COLO668 (cell line): ENCODE measurements around the gene FOLR1.
"Not testable (repeated sequence)": the region's sequence is repeated elsewhere in the genome, so short reads cannot be mapped to it uniquely, and the experiment has no call there.

ENCODE experiments used
- DNase-seq: peaks from one replicate; lab custom pipeline; 2025; ENCODE audit not compliant: unreplicated experiment; lab: John Stamatoyannopoulos, UW

FOLR1 gene

DNA sequence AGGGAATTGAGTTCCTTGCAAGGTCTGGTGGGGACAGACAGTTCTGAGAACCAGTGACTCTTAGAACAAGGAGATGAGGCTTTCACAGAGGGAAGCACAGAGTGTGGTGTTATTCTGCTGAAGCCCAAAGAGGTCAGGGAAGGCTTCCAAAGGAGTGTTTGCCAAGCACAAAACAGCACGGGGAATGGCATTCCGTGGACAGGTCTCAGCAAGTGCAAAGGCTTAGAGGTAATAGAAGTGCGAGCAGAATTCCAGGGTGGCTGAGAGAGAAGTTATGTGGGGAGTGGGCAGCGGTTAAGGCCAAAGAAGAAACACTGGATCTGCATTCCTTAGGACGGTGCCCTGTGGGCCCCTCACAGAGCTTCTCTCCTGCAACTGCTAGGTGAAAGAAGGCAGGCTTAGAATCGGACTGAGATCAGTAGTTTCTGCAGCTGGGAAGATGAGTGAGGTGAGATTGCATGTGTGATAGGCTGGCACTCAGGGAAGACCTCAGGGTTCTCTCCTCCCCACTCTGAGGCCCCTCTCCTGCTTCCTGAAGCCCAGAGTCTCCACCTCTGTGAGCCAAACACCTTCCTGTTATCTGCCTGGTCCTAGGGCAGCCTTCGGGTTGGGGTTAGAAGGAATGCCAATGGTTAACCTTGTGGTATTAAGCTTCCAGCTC is 10.9 kb upstream of the FOLR1 start:
- DNase-seq: not testable (repeated sequence)

- not testable (repeated sequence) for DNase-seq
These were observed 10.4 kb upstream of the FOLR1 start for GRCh38 chr11:72181553-72181958.

DNA sequence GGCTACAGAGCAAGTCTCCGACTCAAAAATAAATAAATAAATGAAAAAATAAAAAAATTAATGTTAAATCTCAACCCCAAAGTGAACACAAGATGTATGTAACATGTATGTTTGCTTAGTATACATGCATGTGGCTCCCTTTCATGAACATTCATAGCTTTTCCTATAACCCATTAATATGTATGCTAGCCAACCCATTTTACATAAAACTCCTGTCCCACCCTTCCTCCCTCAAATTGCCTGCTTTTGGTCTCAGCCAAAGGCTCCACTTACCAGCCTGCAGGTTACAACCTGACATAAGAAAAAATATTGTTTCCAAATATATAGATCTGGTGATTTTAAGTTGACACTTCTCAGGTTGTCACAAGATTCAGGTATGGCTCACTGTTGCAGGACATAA is 3.7 kb upstream of the FOLR1 start:
- DNase-seq: no peak

DNA sequence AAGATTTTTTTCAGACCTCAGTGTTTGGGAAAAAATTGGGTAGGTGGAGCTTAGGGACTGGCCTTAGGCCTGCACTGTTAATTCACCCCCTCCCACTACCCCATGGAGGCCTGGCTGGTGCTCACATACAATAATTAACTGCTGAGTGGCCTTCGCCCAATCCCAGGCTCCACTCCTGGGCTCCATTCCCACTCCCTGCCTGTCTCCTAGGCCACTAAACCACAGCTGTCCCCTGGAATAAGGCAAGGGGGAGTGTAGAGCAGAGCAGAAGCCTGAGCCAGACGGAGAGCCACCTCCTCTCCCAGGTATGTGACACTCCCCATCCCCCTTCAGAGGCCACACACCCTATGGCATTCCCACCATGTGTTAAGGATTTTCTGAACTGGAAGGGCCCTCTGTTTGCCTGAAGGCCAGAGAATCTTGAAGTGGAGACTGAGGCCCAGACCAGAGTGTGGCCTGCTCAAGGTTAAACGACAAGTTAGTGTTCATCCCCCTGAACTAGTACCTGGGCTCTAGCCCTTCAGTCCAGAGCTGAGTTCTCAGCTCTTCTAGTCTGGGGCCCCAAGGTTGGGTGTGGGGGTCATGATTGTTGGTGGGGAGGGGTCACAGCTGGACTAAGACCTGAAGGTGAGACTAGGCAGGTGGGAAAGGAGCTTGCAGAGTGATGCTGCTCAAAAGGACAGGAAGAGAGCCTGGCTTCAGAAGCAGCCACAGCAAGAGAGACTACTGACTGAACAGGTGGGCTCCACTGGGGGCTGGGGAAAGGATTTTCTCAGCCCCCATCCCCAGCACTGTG is 2.3 kb upstream of the FOLR1 start:
- DNase-seq: no peak

DNA sequence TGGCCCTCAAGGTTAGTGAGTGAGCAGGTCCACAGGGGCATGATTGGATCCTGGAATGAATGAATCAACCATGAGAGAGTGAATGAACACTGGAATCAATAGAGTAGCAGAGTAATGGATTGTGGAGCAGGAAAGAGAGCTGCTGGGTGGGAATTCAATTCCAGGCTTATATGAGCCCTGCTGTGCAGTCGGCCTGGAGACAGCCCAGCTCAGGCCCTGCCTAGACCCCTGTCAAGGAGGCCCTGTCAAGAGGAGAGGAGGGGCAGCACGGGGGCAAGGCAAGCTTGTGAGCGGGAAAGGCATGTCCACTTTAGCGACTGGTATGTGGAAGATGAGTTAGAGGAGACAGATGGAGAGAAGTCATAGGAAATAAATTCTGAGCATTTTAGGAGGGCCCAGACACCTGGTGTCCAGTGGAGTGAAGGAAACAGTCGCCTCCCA is 1.3 kb upstream of the FOLR1 start:
- no peak for DNase-seq

DNA sequence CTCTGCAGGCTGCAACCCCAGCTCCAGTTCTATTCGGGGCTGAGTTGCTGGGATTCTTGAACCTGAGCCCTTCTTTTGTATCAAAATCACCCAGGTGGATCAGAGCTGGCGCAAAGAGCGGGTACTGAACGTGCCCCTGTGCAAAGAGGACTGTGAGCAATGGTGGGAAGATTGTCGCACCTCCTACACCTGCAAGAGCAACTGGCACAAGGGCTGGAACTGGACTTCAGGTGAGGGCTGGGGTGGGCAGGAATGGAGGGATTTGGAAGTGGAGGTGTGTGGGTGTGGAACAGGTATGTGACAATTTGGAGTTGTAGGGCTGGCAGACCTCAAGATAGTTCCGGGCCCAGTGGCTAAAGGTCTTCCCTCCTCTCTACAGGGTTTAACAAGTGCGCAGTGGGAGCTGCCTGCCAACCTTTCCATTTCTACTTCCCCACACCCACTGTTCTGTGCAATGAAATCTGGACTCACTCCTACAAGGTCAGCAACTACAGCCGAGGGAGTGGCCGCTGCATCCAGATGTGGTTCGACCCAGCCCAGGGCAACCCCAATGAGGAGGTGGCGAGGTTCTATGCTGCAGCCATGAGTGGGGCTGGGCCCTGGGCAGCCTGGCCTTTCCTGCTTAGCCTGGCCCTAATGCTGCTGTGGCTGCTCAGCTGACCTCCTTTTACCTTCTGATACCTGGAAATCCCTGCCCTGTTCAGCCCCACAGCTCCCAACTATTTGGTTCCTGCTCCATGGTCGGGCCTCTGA is 3.8 kb downstream of the FOLR1 start:
- no peak for DNase-seq

- not testable (repeated sequence) for DNase-seq
These were observed 9.5 kb downstream of the FOLR1 start for GRCh38 chr11:72201445-72201844.

GRCh38 chr11:72202571-72202970 is 10.6 kb downstream of the FOLR1 start:
- no peak for DNase-seq

- DNase-seq: no peak
These were observed 11.2 kb downstream of the FOLR1 start for GRCh38 chr11:72203163-72203562.

GRCh38 chr11:72204886-72205285 is 12.9 kb downstream of the FOLR1 start:
- DNase-seq: no peak

- not testable (repeated sequence) for DNase-seq
These were observed 14.9 kb downstream of the FOLR1 start for GRCh38 chr11:72206794-72207193.

DNA sequence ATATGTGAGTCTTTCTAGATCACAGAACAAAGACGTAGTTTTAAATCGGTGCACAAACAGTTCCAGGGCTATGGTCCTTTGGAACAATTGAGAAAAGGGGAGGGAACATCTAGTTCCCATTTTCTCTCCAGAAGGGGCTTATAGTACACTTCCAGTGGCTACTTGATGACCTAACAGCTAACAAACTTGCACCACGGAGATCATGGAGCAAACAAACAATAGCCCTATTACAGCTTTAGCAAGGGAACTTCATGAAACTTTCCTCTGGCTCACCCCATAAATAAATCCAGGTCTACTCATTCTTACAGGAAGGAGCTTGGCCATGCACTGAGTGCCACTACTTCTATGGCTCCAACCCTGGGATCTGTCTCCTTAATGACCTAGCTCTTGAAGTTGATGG is 16.3 kb downstream of the FOLR1 start:
- no peak for DNase-seq

GRCh38 chr11:72209101-72209500 is 17.2 kb downstream of the FOLR1 start:
- no peak for DNase-seq

- DNase-seq: no peak
These were observed 24.7 kb downstream of the FOLR1 start, which contains the start of gene FOLR2 for GRCh38 chr11:72216638-72217037. Gene FOLR2 (plus strand): TSS chr11:72216794. CDS start chr11:72218585, 1,791 bp downstream.

DNA sequence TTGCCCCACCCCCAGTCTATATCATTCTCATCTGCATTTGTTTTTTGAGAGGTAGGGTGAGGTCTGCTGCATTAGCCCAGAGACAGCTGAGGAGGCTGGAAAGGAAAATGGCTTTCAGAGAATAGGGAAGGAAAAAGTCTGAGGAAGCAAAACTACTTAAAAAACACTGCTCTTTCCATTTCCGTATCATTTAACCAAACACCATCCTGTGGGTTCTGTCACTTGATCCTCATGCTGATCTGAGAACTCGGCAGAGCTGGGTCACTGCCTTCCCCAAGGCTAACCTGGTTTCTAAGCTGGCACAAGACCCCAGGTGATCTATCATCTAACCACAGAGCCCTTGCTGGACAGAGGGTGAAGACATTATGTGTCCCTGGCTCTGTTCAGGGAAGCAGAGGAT is 25.9 kb downstream of the FOLR1 start:
- DNase-seq: no peak

GRCh38 chr11:72218251-72218745 is 26.4 kb downstream of the FOLR1 start:
- no peak for DNase-seq

- no peak for DNase-seq
These were observed 28.9 kb downstream of the FOLR1 start for GRCh38 chr11:72220696-72221363.

DNA sequence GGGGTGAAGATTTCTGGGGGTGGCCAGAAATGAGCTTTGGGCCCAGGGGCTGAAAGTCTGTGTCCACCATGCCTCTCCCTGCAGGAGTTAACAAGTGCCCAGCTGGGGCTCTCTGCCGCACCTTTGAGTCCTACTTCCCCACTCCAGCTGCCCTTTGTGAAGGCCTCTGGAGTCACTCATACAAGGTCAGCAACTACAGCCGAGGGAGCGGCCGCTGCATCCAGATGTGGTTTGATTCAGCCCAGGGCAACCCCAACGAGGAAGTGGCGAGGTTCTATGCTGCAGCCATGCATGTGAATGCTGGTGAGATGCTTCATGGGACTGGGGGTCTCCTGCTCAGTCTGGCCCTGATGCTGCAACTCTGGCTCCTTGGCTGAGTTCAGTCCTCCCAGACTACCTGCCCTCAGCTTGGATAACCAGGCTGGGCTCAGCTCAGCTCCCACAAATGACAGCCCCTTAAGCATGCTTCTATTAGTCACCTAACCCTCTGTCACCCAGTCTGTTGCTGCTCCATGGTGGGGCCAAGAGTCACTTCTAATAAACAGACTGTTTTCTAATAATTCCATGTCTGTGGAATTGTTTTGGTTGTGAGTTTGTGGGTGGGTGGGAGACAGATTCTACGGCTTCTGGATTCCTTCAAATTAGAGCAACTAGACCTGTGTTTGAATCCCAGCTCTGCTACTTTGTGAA is 29.6 kb downstream of the FOLR1 start:
- no peak for DNase-seq

DNA sequence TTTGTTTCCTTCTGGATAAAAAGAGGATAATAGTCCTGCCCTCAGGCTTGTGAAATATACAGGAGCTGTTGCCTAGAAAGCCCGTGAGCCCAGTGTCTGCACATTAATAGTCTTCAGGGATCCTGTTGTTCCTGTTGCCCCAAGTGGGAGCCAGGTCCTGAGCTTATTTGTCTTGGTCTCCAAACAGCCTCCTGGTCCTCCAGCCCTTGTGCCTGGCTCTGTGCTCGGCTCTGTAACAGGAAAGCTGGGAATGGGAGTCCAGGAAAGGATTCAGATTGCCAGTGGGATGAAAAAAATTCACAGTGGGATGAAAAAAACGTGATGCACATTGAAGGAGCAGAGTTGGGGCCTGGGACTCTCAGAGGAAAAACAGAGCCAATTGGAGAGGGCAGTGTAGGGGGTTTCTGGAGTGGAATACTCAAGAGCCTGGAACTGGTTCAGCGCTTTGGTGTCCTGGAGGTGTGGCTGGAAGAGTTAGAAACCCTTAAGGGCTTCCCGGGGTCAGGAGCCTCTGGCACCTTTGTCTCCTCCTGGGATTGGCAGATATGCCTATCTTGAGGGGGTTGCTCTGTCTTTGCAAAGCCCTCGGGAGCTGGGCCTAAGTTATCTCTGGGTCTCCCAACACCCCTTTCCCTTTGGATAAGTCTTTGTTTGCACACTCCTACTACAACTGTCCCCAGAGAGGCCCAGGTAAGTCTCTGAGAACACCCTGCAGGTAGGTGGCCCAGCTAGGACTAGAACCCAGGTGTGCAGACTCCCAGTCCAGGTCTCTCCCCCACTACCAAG is 30.4 kb downstream of the FOLR1 start:
- no peak for DNase-seq
